Muscle of leg (tissue), 9 donors: ENCODE data around the gene SPINK13. TPM values are rescaled to one million over a fixed set of nuclear protein-coding genes. Genes with fewer than 3 reads are reported as not detected.

Source experiments
- polyA plus RNA-seq, 8 donors: library from polyadenylated mRNA; unstranded; fragments of 120-200 nt; gene quantifications; one replicate each; pipeline versions ENCODE4 v1.2.1 to v1.2.3, GENCODE V29; 2013; ENCODE audit warnings: inconsistent platforms in 1 of 8, low replicate concordance in 1 of 8; ENCODE audit not compliant: insufficient read length in 8 of 8, insufficient read depth in 1 of 8
- total RNA-seq: library from RNA; stranded (reverse); fragments of 120-200 nt; gene quantifications from one replicate; pipeline ENCODE4 v1.2.4, GENCODE V29; 2013

Gene SPINK13
- total and polyA plus RNA-seq, 9 donors = 0.24 to 0.48 (median 0.42) TPM; not detected in 5

Other genes with a start within 250 kb of the SPINK13 start
- gene SPINK5, start 204.8 kb upstream of the SPINK13 start, total RNA-seq = 0.27 TPM
- gene SPINK5, start 204.8 kb upstream of the SPINK13 start, polyA plus RNA-seq = under 1 TPM in 7 of 8 donors, not detected in 1; 0.11 to 0.45 (median 0.22) TPM
- not detected for gene SPINK14, start 100.2 kb upstream of the SPINK13 start, total RNA-seq
- not detected for gene SPINK14, start 100.2 kb upstream of the SPINK13 start, polyA plus RNA-seq
- gene SPINK6, start 65.8 kb upstream of the SPINK13 start, total RNA-seq = not detected
- gene SPINK6, start 65.8 kb upstream of the SPINK13 start, polyA plus RNA-seq = not detected
- gene MARCOL, start 30.3 kb upstream of the SPINK13 start, total RNA-seq = not detected
- gene MARCOL, start 30.3 kb upstream of the SPINK13 start, polyA plus RNA-seq = not detected
- gene SPINK7, start 43.6 kb downstream of the SPINK13 start, total RNA-seq = not detected
- under 1 TPM in 4 of 8 donors, not detected in 4; 0.11 to 0.74 (median 0.19) TPM for gene SPINK7, start 43.6 kb downstream of the SPINK13 start, polyA plus RNA-seq
- not detected for gene SPINK9, start 66.8 kb downstream of the SPINK13 start, total RNA-seq
- under 1 TPM in 1 of 8 donors, not detected in 7; 0.18 TPM for gene SPINK9, start 66.8 kb downstream of the SPINK13 start, polyA plus RNA-seq
- 30.8 TPM for gene FBXO38, start 115.2 kb downstream of the SPINK13 start, total RNA-seq
- 10 to 100 TPM; 21.0 to 28.6 (median 24.2) TPM for gene FBXO38, start 115.2 kb downstream of the SPINK13 start, polyA plus RNA-seq